Loucy (cell line): ENCODE data around the gene NOSIP.

Experiments used
- H2AFZ ChIP-seq: fragments of 200-600 bp; sonication (generic); 2 replicates; pipeline ENCODE4 v1.6.0; 2016; ENCODE audit warnings: antibody characterized with exemption, mild to moderate bottlenecking, low read length, moderate library complexity
- H3F3A ChIP-seq: fragments of 200-600 bp; 2 replicates; pipeline ENCODE4 v1.6.0; 2016; ENCODE audit warnings: antibody characterized with exemption, low read depth, mild to moderate bottlenecking
- H3K27me3 ChIP-seq: fragments of 200-600 bp; sonication (generic); 2 replicates; pipeline ENCODE4 v1.6.1; 2014; ENCODE audit warnings: low read length, mild to moderate bottlenecking; ENCODE audit not compliant: insufficient read depth, poor library complexity, severe bottlenecking
- H3K36me3 ChIP-seq: fragments of 200-600 bp; sonication (generic); 2 replicates; pipeline ENCODE4 v1.6.1; 2016; ENCODE audit warnings: low read length; ENCODE audit not compliant: insufficient read depth
- H3K4me1 ChIP-seq: fragments of 200-600 bp; sonication (generic); 2 replicates; pipeline ENCODE4 v1.5.1; 2014; ENCODE audit warnings: low read length, mild to moderate bottlenecking; ENCODE audit not compliant: insufficient read depth, poor library complexity, severe bottlenecking
- H3K4me2 ChIP-seq: fragments of 200-600 bp; sonication (generic); 2 replicates; pipeline ENCODE4 v1.6.0; 2014; ENCODE audit warnings: antibody characterized with exemption, low read length, low read depth, mild to moderate bottlenecking; ENCODE audit not compliant: poor library complexity, severe bottlenecking
- H3K4me3 ChIP-seq: fragments of 200-600 bp; sonication (generic); 2 replicates; pipeline ENCODE4 v1.5.1; 2014; ENCODE audit warnings: low read length, mild to moderate bottlenecking, mixed read lengths; ENCODE audit not compliant: poor library complexity, severe bottlenecking
- H3K79me2 ChIP-seq: fragments of 200-600 bp; sonication (generic); 2 replicates; pipeline ENCODE4 v1.6.1; 2014; ENCODE audit warnings: low read length; ENCODE audit not compliant: insufficient read depth
- H3K9ac ChIP-seq: fragments of 200-600 bp; sonication (generic); 2 replicates; pipeline ENCODE4 v1.6.0; 2014; ENCODE audit warnings: mild to moderate bottlenecking, low read depth, low read length, moderate library complexity; ENCODE audit not compliant: poor library complexity, severe bottlenecking
- H3K9me2 ChIP-seq: fragments of 200-600 bp; sonication (generic); replicated peaks from 2 replicates; pipeline ENCODE4 v1.6.1; 2016; ENCODE audit warnings: low read depth, low read length, mixed read lengths
- H3K9me3 ChIP-seq: fragments of 200-600 bp; sonication (generic); 2 replicates; pipeline ENCODE4 v1.6.1; 2014; ENCODE audit warnings: mild to moderate bottlenecking, antibody characterized with exemption, low read length, low read depth; ENCODE audit not compliant: insufficient read depth
- H4K20me1 ChIP-seq: fragments of 200-600 bp; sonication (generic); 2 replicates; pipeline ENCODE4 v1.6.0; 2014; ENCODE audit warnings: antibody characterized with exemption, low read length, mild to moderate bottlenecking; ENCODE audit not compliant: insufficient read depth, poor library complexity, severe bottlenecking
- CTCF ChIP-seq: fragments of 200-600 bp; sonication (generic); conservative IDR thresholded peaks from 2 replicates; pipeline ENCODE4 v1.5.1; 2014; ENCODE audit warnings: mild to moderate bottlenecking, antibody characterized with exemption, low read length
- EZH2phosphoT487 ChIP-seq: fragments of 200-600 bp; IDR thresholded peaks from 2 replicates; pipeline ENCODE4 v1.6.1; 2018; ENCODE audit warnings: antibody characterized with exemption, mild to moderate bottlenecking, moderate library complexity, borderline replicate concordance

The NOSIP gene

DNA sequence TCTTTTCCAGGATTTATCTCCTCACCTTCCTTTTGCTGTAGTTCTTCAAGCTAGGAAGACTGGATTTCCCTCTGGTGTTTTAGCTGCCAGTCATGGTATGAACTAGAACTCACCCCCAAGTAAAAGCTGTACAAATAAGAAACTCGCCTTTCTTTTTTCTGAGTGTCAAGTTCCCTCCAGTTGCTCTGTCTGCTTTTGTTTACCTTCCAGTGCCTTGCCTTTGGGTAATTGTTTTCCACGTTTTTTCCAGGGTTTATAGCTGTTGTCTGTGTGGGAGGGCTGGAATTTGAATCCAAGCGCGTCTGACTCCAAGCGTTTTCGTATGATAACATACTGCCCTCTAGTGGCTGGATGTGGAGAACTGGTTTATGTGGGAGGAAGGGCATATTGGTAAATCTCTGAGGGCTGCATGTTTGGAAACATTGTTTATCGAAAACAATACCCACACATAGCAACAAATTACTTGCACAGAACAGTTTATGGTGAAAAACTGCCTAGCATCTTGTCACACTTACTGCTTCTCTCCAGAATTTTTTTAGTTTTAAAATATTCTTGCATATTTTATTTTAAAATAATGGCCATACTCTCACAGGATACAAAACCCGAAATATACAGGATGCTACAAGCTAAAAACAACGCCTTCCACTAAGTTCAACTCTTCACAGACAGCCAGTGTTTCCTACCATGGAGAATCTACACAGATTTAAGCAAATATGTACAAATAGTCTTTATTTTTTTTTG, 33.4 kb downstream of the NOSIP start:
- Histone ChIP-seq H2AFZ (peak overlapping the region; percentile 74; the same call in 1 of the 2 replicates), H3K27me3 (no peaks in the 10 kb centered on the region), H3K9me3 (no peaks in the 10 kb centered on the region), H3F3A (no peaks in the 10 kb centered on the region), H3K9ac (no peak overlapping the region), H3K79me2 (no peaks in the 10 kb centered on the region), H3K4me3 (no peak overlapping the region), H3K4me2 (peak overlapping the region; percentile 33), H3K36me3 (no peaks in the 10 kb centered on the region), H3K9me2 (no peaks in the 10 kb centered on the region), H4K20me1 (no peaks in the 10 kb centered on the region), H3K4me1 (no peaks in the 10 kb centered on the region)
- no peak for TF ChIP-seq EZH2phosphoT487
- peak; percentile 92 for TF ChIP-seq CTCF

GRCh38 chr19:49544154-49544553, 36.2 kb downstream of the NOSIP start:
- H3K4me1 ChIP-seq = no peaks in the 10 kb centered on the region
- H3K9me2 ChIP-seq = no peaks in the 10 kb centered on the region
- TF ChIP-seq EZH2phosphoT487 = no peak
- H4K20me1 ChIP-seq = no peaks in the 10 kb centered on the region
- no peaks in the 10 kb centered on the region for H3K36me3 ChIP-seq
- H3K9ac ChIP-seq = no peak overlapping the region
- H3K27me3 ChIP-seq = no peaks in the 10 kb centered on the region
- no peak overlapping the region for H3K4me3 ChIP-seq
- no peaks in the 10 kb centered on the region for H3K9me3 ChIP-seq
- no peaks in the 10 kb centered on the region for H3F3A ChIP-seq
- no peak overlapping the region for H2AFZ ChIP-seq
- H3K79me2 ChIP-seq = no peaks in the 10 kb centered on the region
- no peak overlapping the region for H3K4me2 ChIP-seq

DNA sequence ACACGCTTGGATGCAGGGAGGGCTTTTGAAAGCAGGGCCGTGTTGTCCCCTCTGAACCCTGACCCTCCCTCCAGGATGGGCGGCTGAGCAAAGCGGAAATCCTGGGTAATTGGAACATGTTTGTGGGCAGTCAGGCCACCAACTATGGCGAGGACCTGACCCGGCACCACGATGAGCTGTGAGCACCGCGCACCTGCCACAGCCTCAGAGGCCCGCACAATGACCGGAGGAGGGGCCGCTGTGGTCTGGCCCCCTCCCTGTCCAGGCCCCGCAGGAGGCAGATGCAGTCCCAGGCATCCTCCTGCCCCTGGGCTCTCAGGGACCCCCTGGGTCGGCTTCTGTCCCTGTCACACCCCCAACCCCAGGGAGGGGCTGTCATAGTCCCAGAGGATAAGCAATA, 37.3 kb downstream of the NOSIP start:
- Histone ChIP-seq H3K4me1 (no peaks in the 10 kb centered on the region), H4K20me1 (no peaks in the 10 kb centered on the region), H2AFZ (no peak overlapping the region), H3K27me3 (no peaks in the 10 kb centered on the region), H3K9me2 (no peaks in the 10 kb centered on the region), H3F3A (no peaks in the 10 kb centered on the region), H3K9me3 (no peaks in the 10 kb centered on the region), H3K4me2 (no peak overlapping the region), H3K36me3 (no peaks in the 10 kb centered on the region), H3K4me3 (no peak overlapping the region), H3K9ac (no peak overlapping the region), H3K79me2 (no peaks in the 10 kb centered on the region)
- no peak for TF ChIP-seq CTCF
- no peak for TF ChIP-seq EZH2phosphoT487

DNA sequence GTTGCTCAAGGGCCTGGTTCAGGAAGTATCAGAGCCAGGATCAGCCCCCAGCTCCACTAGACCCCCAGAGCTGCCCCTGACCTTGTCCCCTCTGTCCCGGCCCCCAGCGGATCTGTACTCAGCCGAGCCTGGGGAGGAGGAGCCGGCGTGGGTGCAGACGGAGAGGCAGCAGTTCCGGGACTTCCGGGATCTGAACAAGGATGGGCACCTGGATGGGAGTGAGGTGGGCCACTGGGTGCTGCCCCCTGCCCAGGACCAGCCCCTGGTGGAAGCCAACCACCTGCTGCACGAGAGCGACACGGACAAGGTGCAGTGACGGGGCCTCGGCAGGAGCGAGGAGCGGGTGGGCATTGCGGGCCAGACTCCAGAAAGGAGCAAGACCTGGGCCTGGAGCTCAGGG, 37.9 kb downstream of the NOSIP start:
- no peaks in the 10 kb centered on the region for H3K36me3 ChIP-seq
- no peak for TF ChIP-seq EZH2phosphoT487
- no peak for TF ChIP-seq CTCF
- H2AFZ ChIP-seq = no peak overlapping the region
- H3F3A ChIP-seq = no peaks in the 10 kb centered on the region
- no peak overlapping the region for H3K4me2 ChIP-seq
- H3K9me2 ChIP-seq = no peaks in the 10 kb centered on the region
- no peaks in the 10 kb centered on the region for H3K27me3 ChIP-seq
- H3K4me3 ChIP-seq = no peak overlapping the region
- no peaks in the 10 kb centered on the region for H3K4me1 ChIP-seq
- H4K20me1 ChIP-seq = no peaks in the 10 kb centered on the region
- no peaks in the 10 kb centered on the region for H3K9me3 ChIP-seq
- H3K79me2 ChIP-seq = no peaks in the 10 kb centered on the region
- H3K9ac ChIP-seq = no peak overlapping the region
